B cell (primary cell): ENCODE measurements around the gene WWP2.

Experiments used
- EZH2 ChIP-seq: IDR thresholded peaks from 2 replicates; pipeline ENCODE4 v1.6.1; 2012; ENCODE audit warnings: borderline replicate concordance, low read depth, mild to moderate bottlenecking, moderate library complexity, low read length; ENCODE audit not compliant: insufficient read depth, poor library complexity, severe bottlenecking
- TF ChIP-seq, protein P1 (sequence below): fragments of 200-600 bp; IDR thresholded peaks from one replicate; pipeline ENCODE4 v1.8.0; 2022; ENCODE audit warnings: antibody characterized with exemption, mild to moderate bottlenecking

DNA sequence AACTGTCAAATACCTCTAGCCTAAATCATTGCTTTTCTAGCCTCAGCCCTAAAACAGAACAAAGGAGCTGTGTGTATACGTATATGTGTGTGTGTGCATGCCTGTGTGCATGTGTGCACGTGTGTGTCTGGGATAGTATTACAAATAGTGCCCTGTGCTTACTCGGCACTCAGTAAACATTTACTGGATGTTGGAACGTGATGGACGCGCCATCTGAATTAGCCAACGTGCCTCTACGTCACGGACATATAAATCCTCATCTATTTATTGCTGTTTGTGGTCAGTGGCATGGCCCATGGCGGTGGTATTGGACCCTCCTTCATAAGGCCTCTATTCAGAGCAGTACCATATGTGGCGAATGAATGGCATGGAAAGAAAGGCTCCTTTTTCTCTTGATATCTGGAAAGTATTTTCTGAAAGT is 37.5 kb downstream of the WWP2 start:
- TF ChIP-seq, protein P1, sequence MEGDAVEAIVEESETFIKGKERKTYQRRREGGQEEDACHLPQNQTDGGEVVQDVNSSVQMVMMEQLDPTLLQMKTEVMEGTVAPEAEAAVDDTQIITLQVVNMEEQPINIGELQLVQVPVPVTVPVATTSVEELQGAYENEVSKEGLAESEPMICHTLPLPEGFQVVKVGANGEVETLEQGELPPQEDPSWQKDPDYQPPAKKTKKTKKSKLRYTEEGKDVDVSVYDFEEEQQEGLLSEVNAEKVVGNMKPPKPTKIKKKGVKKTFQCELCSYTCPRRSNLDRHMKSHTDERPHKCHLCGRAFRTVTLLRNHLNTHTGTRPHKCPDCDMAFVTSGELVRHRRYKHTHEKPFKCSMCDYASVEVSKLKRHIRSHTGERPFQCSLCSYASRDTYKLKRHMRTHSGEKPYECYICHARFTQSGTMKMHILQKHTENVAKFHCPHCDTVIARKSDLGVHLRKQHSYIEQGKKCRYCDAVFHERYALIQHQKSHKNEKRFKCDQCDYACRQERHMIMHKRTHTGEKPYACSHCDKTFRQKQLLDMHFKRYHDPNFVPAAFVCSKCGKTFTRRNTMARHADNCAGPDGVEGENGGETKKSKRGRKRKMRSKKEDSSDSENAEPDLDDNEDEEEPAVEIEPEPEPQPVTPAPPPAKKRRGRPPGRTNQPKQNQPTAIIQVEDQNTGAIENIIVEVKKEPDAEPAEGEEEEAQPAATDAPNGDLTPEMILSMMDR = no peak
- no peak for TF ChIP-seq EZH2
